IPS DF 19.7 (cell line): ENCODE measurements around the gene SSMEM1.
"Not testable (repeated sequence)": the region's sequence is repeated elsewhere in the genome, so short reads cannot be mapped to it uniquely, and the experiment has no call there.

Source experiments
- DNase-seq: peaks from one replicate; pipeline ENCODE4 v3.0.0-alpha.2; 2013; ENCODE audit warnings: low read depth, low spot score

The SSMEM1 gene

GRCh38 chr7:130246491-130246890, 38.8 kb downstream of the SSMEM1 start:
- not testable (repeated sequence) for DNase-seq

- not testable (repeated sequence) for DNase-seq
Measured at GRCh38 chr7:130248842-130249241, 41.2 kb downstream of the SSMEM1 start.

- DNase-seq = not testable (repeated sequence)
Measured at GRCh38 chr7:130249626-130250025, 42.0 kb downstream of the SSMEM1 start.

- no peak for DNase-seq
Measured at GRCh38 chr7:130254555-130254954, 46.9 kb downstream of the SSMEM1 start.

DNA sequence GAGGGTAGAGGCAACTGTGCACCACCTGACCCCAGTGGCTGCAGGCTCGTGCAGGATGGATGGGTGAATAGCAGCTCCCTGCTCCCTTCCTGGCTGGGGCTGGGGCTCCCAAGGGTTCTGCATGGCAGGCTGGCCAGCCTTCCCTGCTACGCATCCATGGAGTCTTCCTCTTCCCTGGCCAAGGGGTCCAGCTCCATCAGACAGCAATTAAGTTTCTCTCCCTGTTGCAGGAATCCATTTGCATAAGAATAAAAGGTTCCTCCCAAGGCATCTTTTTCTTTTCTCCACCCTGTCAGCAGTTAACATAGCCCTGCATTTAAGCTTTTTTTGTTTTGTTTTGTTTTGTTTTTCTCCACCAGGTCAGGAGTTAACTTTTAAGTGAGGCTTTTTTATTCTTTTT, 49.0 kb downstream of the SSMEM1 start:
- no peak for DNase-seq

GRCh38 chr7:130258494-130259078, 50.9 kb downstream of the SSMEM1 start:
- no peak for DNase-seq

GRCh38 chr7:130262448-130262847, 54.8 kb downstream of the SSMEM1 start:
- DNase-seq = no peak

- DNase-seq = no peak
Measured at GRCh38 chr7:130263130-130263529, 55.5 kb downstream of the SSMEM1 start.
